ENCODE results near the gene SUPV3L1. TPM values are rescaled to one million over a fixed set of nuclear protein-coding genes. Genes with fewer than 3 reads are reported as not detected.
A peak's percentile ranks its signal among the peaks of the same experiment; 100 is the strongest.
"Not testable (repeated sequence)": the region's sequence is repeated elsewhere in the genome, so short reads cannot be mapped to it uniquely, and the experiment has no call there.

Gene SUPV3L1
- polyA plus RNA-seq = 10 to 100 TPM; 23.6 to 40.1 TPM

GRCh38 chr10:69179743-69180524 is at the start of gene SUPV3L1:
Gene SUPV3L1 (plus strand): TSS chr10:69180234. CDS start chr10:69180292, 58 bp downstream.
- peak within 1 kb of the TSS; percentile 83 to 91 for H3K27ac ChIP-seq (ENCODE audit: low read depth in 2 of 2, low read length in 1 of 2)
- H3K27me3 ChIP-seq (ENCODE audit: control insufficient read depth in 1 of 2, insufficient read depth in 2 of 2, low read length in 2 of 2) = no peaks in the 10 kb centered on the region
- no peaks in the 10 kb centered on the region for H3K4me1 ChIP-seq (ENCODE audit: control insufficient read depth in 2 of 2, insufficient read depth in 2 of 2, low read length in 1 of 2)
- H3K36me3 ChIP-seq (ENCODE audit: control insufficient read depth in 2 of 2, insufficient read depth in 2 of 2, low read length in 1 of 2) = peaks cover 0 to 4% of the 10 kb centered on the region in 2 donors
- H3K9me3 ChIP-seq (ENCODE audit: control insufficient read depth in 2 of 2, insufficient read depth in 1 of 2, low read depth in 1 of 2, low read length in 1 of 2) = no peaks in the 10 kb centered on the region
- peak within 1 kb of the TSS; percentile 92 to 94 for H3K4me3 ChIP-seq (ENCODE audit: low read depth in 1 of 2, low read length in 2 of 2)
- WGBS, 2 donors = 0 to 1% methylated on average over 44 of the region's 44 CpGs

DNA sequence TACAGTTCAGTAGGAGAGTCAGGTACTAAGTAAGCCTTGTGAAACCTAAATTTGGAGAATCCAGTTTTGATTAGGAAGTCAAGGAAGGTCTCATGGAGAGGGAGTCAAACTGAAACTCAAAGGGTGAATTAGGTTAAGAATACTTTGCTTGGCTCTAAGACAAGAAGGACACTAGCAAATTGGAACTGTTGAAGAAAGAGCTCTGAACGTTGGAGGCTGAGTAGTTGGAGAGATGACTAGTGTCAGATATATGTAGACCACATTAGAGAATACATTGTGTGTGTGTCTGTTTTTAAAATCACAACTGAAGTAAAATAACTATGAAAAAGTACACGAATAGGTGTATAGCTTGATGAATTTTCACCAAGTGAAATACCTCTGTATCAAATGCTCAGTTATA is 49.8 kb upstream of the SUPV3L1 start:
- H3K36me3 ChIP-seq (ENCODE audit: control insufficient read depth in 2 of 2, insufficient read depth in 2 of 2, low read length in 1 of 2) = no peaks in the 10 kb centered on the region
- H3K4me1 ChIP-seq (ENCODE audit: control insufficient read depth in 2 of 2, insufficient read depth in 2 of 2, low read length in 1 of 2) = no peaks in the 10 kb centered on the region
- H3K9me3 ChIP-seq (ENCODE audit: control insufficient read depth in 2 of 2, insufficient read depth in 1 of 2, low read depth in 1 of 2, low read length in 1 of 2) = no peaks in the 10 kb centered on the region
- H3K27me3 ChIP-seq (ENCODE audit: control insufficient read depth in 1 of 2, insufficient read depth in 2 of 2, low read length in 2 of 2) = no peaks in the 10 kb centered on the region
- H3K4me3 ChIP-seq (ENCODE audit: low read depth in 1 of 2, low read length in 2 of 2) = no peak overlapping the region
- WGBS, 2 donors = 36 to 41% methylated on average over 2 of the region's 2 CpGs
- no peak overlapping the region for H3K27ac ChIP-seq (ENCODE audit: low read depth in 2 of 2, low read length in 1 of 2)

GRCh38 chr10:69139961-69140360 is 40.1 kb upstream of the SUPV3L1 start:
- Histone ChIP-seq H3K4me1 (ENCODE audit: control insufficient read depth in 2 of 2, insufficient read depth in 2 of 2, low read length in 1 of 2) (no peaks in the 10 kb centered on the region), H3K27ac (ENCODE audit: low read depth in 2 of 2, low read length in 1 of 2) (no peak overlapping the region), H3K4me3 (ENCODE audit: low read depth in 1 of 2, low read length in 2 of 2) (no peak overlapping the region), H3K27me3 (ENCODE audit: control insufficient read depth in 1 of 2, insufficient read depth in 2 of 2, low read length in 2 of 2) (no peaks in the 10 kb centered on the region), H3K36me3 (ENCODE audit: control insufficient read depth in 2 of 2, insufficient read depth in 2 of 2, low read length in 1 of 2) (peaks cover 0 to 3% of the 10 kb centered on the region in 2 donors), H3K9me3 (ENCODE audit: control insufficient read depth in 2 of 2, insufficient read depth in 1 of 2, low read depth in 1 of 2, low read length in 1 of 2) (no peaks in the 10 kb centered on the region)
- 96 to 98% methylated on average over 2 of the region's 2 CpGs for WGBS, 2 donors

- WGBS, 2 donors = 84 to 88% methylated on average over 1 of the region's 1 CpG
Measured at GRCh38 chr10:69141304-69141703, 38.7 kb upstream of the SUPV3L1 start.

DNA sequence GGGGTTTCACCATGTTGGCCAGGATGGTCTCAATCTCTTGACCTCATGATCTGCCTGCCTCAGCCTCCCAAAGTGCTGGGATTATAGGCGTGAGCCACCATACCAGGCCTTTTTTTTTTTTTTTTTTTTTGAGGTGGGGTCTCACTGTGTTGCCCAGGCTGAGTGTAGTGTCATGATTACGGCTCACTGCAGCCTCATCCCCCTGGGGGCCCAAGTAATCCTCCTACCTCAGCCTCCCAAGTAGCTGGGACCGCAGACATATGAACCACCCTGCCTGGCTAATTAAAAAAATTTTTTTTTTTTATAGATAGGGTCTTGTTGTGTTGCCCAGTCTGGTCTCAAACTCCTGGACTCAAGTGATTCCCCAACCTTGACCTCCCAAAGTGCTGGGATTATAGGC is 38.0 kb upstream of the SUPV3L1 start:
- not testable (repeated sequence) for H3K4me1 ChIP-seq (ENCODE audit: control insufficient read depth in 2 of 2, insufficient read depth in 2 of 2, low read length in 1 of 2); H3K27ac ChIP-seq (ENCODE audit: low read depth in 2 of 2, low read length in 1 of 2); H3K4me3 ChIP-seq (ENCODE audit: low read depth in 1 of 2, low read length in 2 of 2); H3K27me3 ChIP-seq (ENCODE audit: control insufficient read depth in 1 of 2, insufficient read depth in 2 of 2, low read length in 2 of 2); H3K36me3 ChIP-seq (ENCODE audit: control insufficient read depth in 2 of 2, insufficient read depth in 2 of 2, low read length in 1 of 2); H3K9me3 ChIP-seq (ENCODE audit: control insufficient read depth in 2 of 2, insufficient read depth in 1 of 2, low read depth in 1 of 2, low read length in 1 of 2)
- 93 to 100% methylated on average over 2 to 3 of the region's 3 CpGs for WGBS, 2 donors

More at GRCh38 chr10:69141304-69141703, 38.7 kb upstream of the SUPV3L1 start:
- Histone ChIP-seq H3K27ac (ENCODE audit: low read depth in 2 of 2, low read length in 1 of 2) (no peak overlapping the region), H3K36me3 (ENCODE audit: control insufficient read depth in 2 of 2, insufficient read depth in 2 of 2, low read length in 1 of 2) (peaks cover 0 to 1% of the 10 kb centered on the region in 2 donors), H3K4me1 (ENCODE audit: control insufficient read depth in 2 of 2, insufficient read depth in 2 of 2, low read length in 1 of 2) (no peaks in the 10 kb centered on the region), H3K27me3 (ENCODE audit: control insufficient read depth in 1 of 2, insufficient read depth in 2 of 2, low read length in 2 of 2) (no peaks in the 10 kb centered on the region), H3K4me3 (ENCODE audit: low read depth in 1 of 2, low read length in 2 of 2) (no peak overlapping the region), H3K9me3 (ENCODE audit: control insufficient read depth in 2 of 2, insufficient read depth in 1 of 2, low read depth in 1 of 2, low read length in 1 of 2) (no peaks in the 10 kb centered on the region)

- H3K9me3 ChIP-seq (ENCODE audit: control insufficient read depth in 2 of 2, insufficient read depth in 1 of 2, low read depth in 1 of 2, low read length in 1 of 2) = no peaks in the 10 kb centered on the region
- WGBS, 2 donors = 56 to 61% methylated on average over 3 of the region's 3 CpGs
- no peak overlapping the region for H3K4me3 ChIP-seq (ENCODE audit: low read depth in 1 of 2, low read length in 2 of 2)
Measured at GRCh38 chr10:69142983-69143382, 37.1 kb upstream of the SUPV3L1 start.

DNA sequence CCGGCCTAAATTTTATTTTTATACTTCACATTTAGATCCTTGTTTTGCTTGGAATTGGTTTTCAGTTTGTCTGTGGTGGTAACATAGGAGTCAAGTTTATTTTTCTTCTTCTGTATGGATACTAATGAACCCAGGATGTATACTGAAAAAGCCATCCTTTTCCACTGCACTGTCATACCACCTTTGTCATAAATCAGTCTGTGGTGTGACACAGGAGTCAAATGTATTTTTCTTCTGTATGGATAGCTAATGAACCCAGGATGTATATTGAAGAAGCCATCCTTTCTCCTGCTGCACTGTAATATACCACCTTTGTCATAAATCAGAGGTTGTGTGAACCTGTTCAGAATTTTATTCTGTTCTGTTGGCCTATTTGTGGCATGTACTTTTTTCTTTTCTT is 34.7 kb upstream of the SUPV3L1 start:
- Histone ChIP-seq H3K36me3 (ENCODE audit: control insufficient read depth in 2 of 2, insufficient read depth in 2 of 2, low read length in 1 of 2) (no peaks in the 10 kb centered on the region), H3K4me1 (ENCODE audit: control insufficient read depth in 2 of 2, insufficient read depth in 2 of 2, low read length in 1 of 2) (no peaks in the 10 kb centered on the region), H3K27me3 (ENCODE audit: control insufficient read depth in 1 of 2, insufficient read depth in 2 of 2, low read length in 2 of 2) (no peaks in the 10 kb centered on the region), H3K27ac (ENCODE audit: low read depth in 2 of 2, low read length in 1 of 2) (no peak overlapping the region), H3K9me3 (ENCODE audit: control insufficient read depth in 2 of 2, insufficient read depth in 1 of 2, low read depth in 1 of 2, low read length in 1 of 2) (no peaks in the 10 kb centered on the region), H3K4me3 (ENCODE audit: low read depth in 1 of 2, low read length in 2 of 2) (no peak overlapping the region)
- WGBS, 2 donors = 93 to 97% methylated on average over 1 of the region's 1 CpG

More at GRCh38 chr10:69142983-69143382, 37.1 kb upstream of the SUPV3L1 start:
- Histone ChIP-seq H3K36me3 (ENCODE audit: control insufficient read depth in 2 of 2, insufficient read depth in 2 of 2, low read length in 1 of 2) (no peaks in the 10 kb centered on the region), H3K27me3 (ENCODE audit: control insufficient read depth in 1 of 2, insufficient read depth in 2 of 2, low read length in 2 of 2) (no peaks in the 10 kb centered on the region), H3K27ac (ENCODE audit: low read depth in 2 of 2, low read length in 1 of 2) (no peak overlapping the region), H3K4me1 (ENCODE audit: control insufficient read depth in 2 of 2, insufficient read depth in 2 of 2, low read length in 1 of 2) (no peaks in the 10 kb centered on the region)

- H3K27me3 ChIP-seq (ENCODE audit: control insufficient read depth in 1 of 2, insufficient read depth in 2 of 2, low read length in 2 of 2) = no peaks in the 10 kb centered on the region
- no peaks in the 10 kb centered on the region for H3K4me1 ChIP-seq (ENCODE audit: control insufficient read depth in 2 of 2, insufficient read depth in 2 of 2, low read length in 1 of 2)
- no peaks in the 10 kb centered on the region for H3K9me3 ChIP-seq (ENCODE audit: control insufficient read depth in 2 of 2, insufficient read depth in 1 of 2, low read depth in 1 of 2, low read length in 1 of 2)
- 97 to 98% methylated on average over 8 of the region's 8 CpGs for WGBS, 2 donors
- no peak overlapping the region for H3K27ac ChIP-seq (ENCODE audit: low read depth in 2 of 2, low read length in 1 of 2)
- H3K36me3 ChIP-seq (ENCODE audit: control insufficient read depth in 2 of 2, insufficient read depth in 2 of 2, low read length in 1 of 2) = no peaks in the 10 kb centered on the region
- no peak overlapping the region for H3K4me3 ChIP-seq (ENCODE audit: low read depth in 1 of 2, low read length in 2 of 2)
Measured at GRCh38 chr10:69145864-69146263, 34.2 kb upstream of the SUPV3L1 start.

GRCh38 chr10:69146759-69147158 is 33.3 kb upstream of the SUPV3L1 start:
- no peaks in the 10 kb centered on the region for H3K27me3 ChIP-seq (ENCODE audit: control insufficient read depth in 1 of 2, insufficient read depth in 2 of 2, low read length in 2 of 2)
- no peak overlapping the region for H3K4me3 ChIP-seq (ENCODE audit: low read depth in 1 of 2, low read length in 2 of 2)
- no peaks in the 10 kb centered on the region for H3K9me3 ChIP-seq (ENCODE audit: control insufficient read depth in 2 of 2, insufficient read depth in 1 of 2, low read depth in 1 of 2, low read length in 1 of 2)
- no peaks in the 10 kb centered on the region for H3K36me3 ChIP-seq (ENCODE audit: control insufficient read depth in 2 of 2, insufficient read depth in 2 of 2, low read length in 1 of 2)
- H3K27ac ChIP-seq (ENCODE audit: low read depth in 2 of 2, low read length in 1 of 2) = no peak overlapping the region
- H3K4me1 ChIP-seq (ENCODE audit: control insufficient read depth in 2 of 2, insufficient read depth in 2 of 2, low read length in 1 of 2) = no peaks in the 10 kb centered on the region
- WGBS, 2 donors = 16 to 29% methylated on average over 2 of the region's 2 CpGs

- H3K27me3 ChIP-seq (ENCODE audit: control insufficient read depth in 1 of 2, insufficient read depth in 2 of 2, low read length in 2 of 2) = no peaks in the 10 kb centered on the region
- H3K9me3 ChIP-seq (ENCODE audit: control insufficient read depth in 2 of 2, insufficient read depth in 1 of 2, low read depth in 1 of 2, low read length in 1 of 2) = no peaks in the 10 kb centered on the region
- no peak overlapping the region for H3K4me3 ChIP-seq (ENCODE audit: low read depth in 1 of 2, low read length in 2 of 2)
- H3K27ac ChIP-seq (ENCODE audit: low read depth in 2 of 2, low read length in 1 of 2) = no peak overlapping the region
- no peaks in the 10 kb centered on the region for H3K4me1 ChIP-seq (ENCODE audit: control insufficient read depth in 2 of 2, insufficient read depth in 2 of 2, low read length in 1 of 2)
- WGBS, 2 donors = 91 to 95% methylated on average over 3 of the region's 3 CpGs
- H3K36me3 ChIP-seq (ENCODE audit: control insufficient read depth in 2 of 2, insufficient read depth in 2 of 2, low read length in 1 of 2) = no peaks in the 10 kb centered on the region
Measured at GRCh38 chr10:69151984-69152383, 28.1 kb upstream of the SUPV3L1 start.

Measured in esophagus (tissue), 2 donors.